NCI-H2196 (cell line): ENCODE data around the gene CPAMD8.

Source experiments
- DNase-seq: peaks from one replicate; lab custom pipeline; 2025; ENCODE audit not compliant: unreplicated experiment; lab: John Stamatoyannopoulos, UW

Gene CPAMD8

GRCh38 chr19:17026706-17027534 lies at the start of gene CPAMD8:
CPAMD8 (minus strand) TSS chr19:17026810; CDS start chr19:17026642, 168 bp downstream.
- no peak for DNase-seq

GRCh38 chr19:17075864-17076542 lies 49.4 kb upstream of the CPAMD8 start:
- DNase-seq, result no peak

DNA sequence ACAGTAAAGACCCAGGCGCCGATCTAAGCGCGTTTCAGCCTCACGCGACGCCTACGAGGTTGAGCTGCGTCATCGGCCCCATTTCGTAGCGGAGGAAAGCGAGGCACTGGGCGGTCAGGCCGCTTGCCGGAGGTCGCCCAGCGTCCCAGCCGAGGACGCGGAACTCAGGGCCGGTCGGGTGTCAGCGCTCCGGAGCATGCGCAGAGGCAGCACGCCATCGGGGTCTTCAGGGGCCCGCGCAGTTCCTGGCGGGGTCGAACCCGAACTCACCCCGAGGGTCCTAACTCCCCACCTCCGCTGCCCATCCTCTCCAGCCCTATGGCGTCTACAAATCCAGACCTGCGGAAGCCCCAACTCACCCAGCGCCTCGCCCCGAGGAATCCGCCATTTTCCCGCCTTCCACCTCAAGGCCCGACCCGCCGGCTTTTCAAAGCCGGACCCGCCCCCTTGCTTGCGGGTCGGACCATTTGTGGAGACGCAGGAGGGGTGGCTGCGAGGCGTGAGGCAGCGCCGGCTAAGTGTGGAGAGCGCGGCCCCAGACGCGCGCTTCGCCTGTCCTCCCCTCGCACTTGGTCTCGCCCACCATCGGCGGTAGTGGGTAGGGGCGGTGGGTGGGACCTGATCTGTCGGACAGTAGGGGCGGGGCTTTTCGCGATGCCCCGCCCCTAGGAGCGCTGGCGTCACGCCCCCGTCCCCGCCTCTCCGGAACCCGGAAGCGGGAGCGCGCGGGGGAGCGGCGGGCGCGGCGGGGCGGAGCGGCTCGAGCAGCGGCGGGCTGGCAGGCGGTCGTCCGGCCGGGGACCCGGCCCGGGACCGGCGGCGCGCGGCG lies 48.6 kb upstream of the CPAMD8 start, which contains the start of the genes HAUS8 and MYO9B:
HAUS8 (minus strand) TSS at position 418 of the 829 bp plus-strand sequence; CDS start at position 388, 30 bp downstream.
MYO9B (plus strand) TSS at position 743 of the 829 bp plus-strand sequence. CDS start 25,941 bp downstream, outside the sequence.
- DNase-seq, result peak; percentile 99

- DNase-seq, result no peak
Observed at GRCh38 chr19:17074634-17075034, 48.0 kb upstream of the CPAMD8 start.

GRCh38 chr19:17073869-17074633 lies 47.4 kb upstream of the CPAMD8 start:
- no peak for DNase-seq

DNA sequence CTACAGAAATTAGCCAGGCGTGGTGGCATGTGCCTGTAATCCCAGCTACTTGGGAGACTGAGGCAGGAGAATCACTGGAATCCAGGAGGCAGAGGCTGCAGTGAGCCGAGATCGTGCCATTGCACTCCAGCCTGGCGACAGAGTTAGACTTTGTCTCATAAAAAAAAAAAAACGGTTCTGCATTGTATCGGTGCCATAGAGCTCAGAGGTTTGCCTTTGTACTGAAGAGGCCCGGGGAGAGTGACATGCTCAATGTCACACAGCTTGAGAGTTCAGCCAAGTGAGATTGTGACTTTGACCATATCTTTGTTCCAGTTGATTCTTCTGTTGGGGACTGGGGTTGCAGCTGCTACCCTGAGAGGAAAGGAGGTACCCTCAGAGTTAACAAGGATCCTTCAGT lies 44.3 kb upstream of the CPAMD8 start:
- DNase-seq, result no peak

DNA sequence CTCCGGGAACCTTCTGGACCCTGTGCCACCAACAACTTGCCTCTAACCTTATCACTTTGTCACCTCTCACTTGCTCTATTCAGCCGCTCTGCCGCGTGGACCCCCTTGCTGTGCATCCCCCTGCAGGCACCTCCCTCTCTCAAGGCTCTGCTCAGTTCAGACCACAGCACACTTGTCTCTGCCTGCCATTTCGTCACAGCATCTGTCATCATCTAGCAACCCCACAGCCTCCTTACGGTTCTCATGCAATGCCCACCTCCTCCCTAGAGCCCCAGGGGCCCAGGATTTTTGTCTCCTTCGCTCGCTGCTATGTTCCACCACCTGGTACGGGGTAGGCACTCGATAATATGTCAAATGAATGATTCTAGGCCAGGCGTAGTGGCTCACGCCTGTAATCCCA lies 43.8 kb upstream of the CPAMD8 start:
- DNase-seq, result no peak

DNA sequence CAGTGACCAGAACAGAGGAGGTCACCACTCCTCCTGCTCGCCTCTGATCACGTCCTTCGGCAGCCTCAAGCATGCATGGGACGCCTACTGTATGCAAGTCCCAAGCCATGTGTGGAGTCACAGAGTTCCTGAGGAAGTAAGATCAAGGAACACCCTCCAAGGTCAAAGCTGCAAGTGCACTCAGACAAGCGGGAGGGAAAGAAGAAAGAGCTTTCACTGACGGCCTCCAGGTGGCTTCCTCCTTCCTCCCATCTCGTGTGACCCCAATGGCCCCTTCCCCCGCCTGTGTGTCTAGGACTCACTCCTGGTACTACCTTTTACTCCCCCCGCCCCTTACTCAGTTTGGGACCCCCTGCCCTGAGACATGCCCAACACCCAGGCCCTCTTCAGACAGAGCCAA lies 42.6 kb upstream of the CPAMD8 start:
- DNase-seq, result no peak

GRCh38 chr19:17063428-17063827 lies 36.8 kb upstream of the CPAMD8 start:
- no peak for DNase-seq

GRCh38 chr19:17061691-17062090 lies 35.1 kb upstream of the CPAMD8 start:
- no peak for DNase-seq

DNA sequence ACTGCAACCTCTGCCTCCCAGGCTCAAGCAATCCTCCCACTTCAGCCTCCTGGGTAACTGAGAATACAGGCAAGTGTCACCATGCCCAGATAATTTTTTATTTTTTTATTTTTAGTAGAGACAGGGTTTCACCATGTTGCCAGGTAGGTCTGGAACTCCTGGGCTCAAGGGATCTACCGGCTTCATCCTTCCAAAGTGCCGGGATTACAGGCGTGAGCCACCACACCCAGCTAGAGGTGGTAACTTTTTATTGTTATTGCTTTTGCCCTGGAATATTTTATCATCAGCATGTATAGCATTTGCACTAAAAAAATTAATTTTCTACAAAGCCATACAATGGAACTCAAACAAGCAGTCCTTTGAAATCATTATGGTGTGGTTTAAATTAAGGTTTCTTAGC lies 34.6 kb upstream of the CPAMD8 start:
- DNase-seq, result no peak

DNA sequence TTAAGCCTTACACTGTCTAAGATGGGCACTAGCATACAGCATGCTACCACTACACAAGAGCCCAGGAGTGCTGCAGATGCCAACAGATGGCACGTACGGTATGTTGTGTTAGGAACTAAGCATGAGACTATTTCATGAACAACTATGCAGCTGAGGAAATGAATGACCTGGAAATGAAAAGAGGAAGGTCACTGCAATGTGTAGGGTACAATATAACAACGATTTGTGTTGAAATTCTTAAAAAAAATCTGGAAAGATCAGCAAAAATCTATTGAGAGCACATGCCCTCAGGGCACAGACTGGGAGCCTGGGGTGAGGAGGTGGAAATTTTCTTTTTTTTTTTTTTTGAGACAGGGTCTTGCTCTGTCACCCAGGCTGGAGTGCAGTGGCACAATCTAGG lies 34.2 kb upstream of the CPAMD8 start:
- DNase-seq, result no peak

- peak; percentile 18 for DNase-seq
Observed at GRCh38 chr19:17058236-17058635, 31.6 kb upstream of the CPAMD8 start.

GRCh38 chr19:17055636-17056035 lies 29.0 kb upstream of the CPAMD8 start:
- no peak for DNase-seq

DNA sequence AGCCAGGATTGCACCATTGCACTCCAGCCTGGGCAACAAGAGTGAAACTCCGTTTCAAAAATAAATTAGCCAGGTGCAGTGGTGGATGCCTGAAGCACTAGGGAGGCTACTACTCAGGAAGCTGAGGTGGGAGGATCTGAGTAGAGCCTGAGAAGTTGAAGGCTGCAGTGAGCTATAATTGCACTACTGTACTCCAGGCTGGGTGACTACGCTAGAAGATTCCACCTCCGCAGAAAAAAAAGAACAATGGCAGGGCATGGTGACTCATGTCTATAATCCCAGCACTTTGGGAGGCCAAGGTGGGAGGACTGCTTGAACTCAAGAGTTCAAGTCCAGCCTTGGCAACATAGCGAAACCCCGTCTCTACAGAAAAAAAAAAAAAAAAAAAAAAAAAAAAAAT lies 28.1 kb upstream of the CPAMD8 start:
- no peak for DNase-seq

DNA sequence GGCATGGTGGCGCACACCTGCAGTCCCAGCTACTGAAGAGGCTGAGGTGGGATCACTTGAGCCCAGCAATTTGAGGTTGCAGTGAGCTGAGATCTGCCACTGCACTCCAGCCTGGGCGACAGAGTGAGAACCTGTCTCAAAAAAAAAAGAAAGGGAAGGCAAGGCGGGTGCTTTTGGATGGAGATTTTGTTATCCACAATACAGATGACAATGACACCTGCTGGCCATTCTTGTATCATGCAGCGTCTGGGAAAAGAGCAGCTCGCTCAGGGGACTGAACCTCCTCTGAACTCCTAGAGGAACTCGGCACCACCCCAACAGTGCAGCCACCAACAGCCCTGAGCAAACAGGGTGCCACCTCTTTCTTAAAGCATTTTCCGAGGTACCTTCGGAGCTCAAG lies 25.8 kb upstream of the CPAMD8 start:
- peak; percentile 51 for DNase-seq

DNA sequence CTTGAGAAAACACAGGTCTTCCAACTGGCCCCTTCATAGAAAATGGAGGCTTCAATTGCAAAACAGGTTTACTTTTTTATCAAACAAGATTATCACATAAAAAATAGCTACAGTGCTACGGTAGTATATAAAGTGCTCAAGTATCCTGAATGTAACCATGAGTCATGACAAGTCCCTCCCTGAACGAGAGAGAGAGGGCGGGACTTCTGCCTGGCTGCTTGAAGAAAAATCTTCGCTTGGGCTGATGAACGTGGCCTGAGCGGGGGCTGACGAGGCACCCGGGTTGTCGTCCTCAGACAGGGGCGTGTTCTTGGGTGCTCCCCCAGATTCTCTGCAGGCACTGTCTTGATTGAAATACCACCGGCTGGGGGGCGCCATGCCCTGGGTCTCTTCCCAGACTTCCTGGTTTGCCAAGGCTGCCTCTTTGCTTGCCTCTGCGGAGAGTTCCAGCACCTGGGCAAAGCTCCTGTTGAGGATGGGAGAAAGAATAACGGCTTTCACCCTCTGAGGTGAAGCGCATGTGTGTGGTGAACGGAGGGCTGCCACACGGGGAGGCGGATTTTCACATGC lies 23.2 kb upstream of the CPAMD8 start:
- no peak for DNase-seq

- DNase-seq, result no peak
Observed at GRCh38 chr19:17048885-17049453, 22.4 kb upstream of the CPAMD8 start.

GRCh38 chr19:17045907-17046502 lies 19.4 kb upstream of the CPAMD8 start:
- no peak for DNase-seq
